HCT116 (cell line): ENCODE results near the gene IMPA2.

ENCODE experiments used
- POLR2A ChIP-seq: IDR thresholded peaks from 2 replicates; pipeline ENCODE4 v1.7.0; 2011; ENCODE audit warnings: borderline replicate concordance; ENCODE audit not compliant: insufficient read depth, insufficient read length; ENCODE audit errors: extremely low read depth
- POLR2AphosphoS5 ChIP-seq: IDR thresholded peaks from 2 replicates; pipeline ENCODE4 v1.6.1; 2011; ENCODE audit warnings: mild to moderate bottlenecking, low read depth, low read length, moderate library complexity
- REST ChIP-seq: IDR thresholded peaks from 2 replicates; pipeline ENCODE4 v1.6.1; 2012; ENCODE audit warnings: low read depth
- TF ChIP-seq, protein P1 (sequence below): IDR thresholded peaks from 2 replicates; pipeline ENCODE4 v1.6.1; 2012
- TF ChIP-seq, protein P2 (sequence below): IDR thresholded peaks from 2 replicates; pipeline ENCODE4 v1.6.1; 2012

GRCh38 chr18:11940956-11941355 lies 40.4 kb upstream of the IMPA2 start:
- TF ChIP-seq POLR2A (no peak), POLR2AphosphoS5 (no peak), REST (no peak)
- TF ChIP-seq, protein P1, sequence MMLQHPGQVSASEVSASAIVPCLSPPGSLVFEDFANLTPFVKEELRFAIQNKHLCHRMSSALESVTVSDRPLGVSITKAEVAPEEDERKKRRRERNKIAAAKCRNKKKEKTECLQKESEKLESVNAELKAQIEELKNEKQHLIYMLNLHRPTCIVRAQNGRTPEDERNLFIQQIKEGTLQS = no peak
- TF ChIP-seq, protein P2, sequence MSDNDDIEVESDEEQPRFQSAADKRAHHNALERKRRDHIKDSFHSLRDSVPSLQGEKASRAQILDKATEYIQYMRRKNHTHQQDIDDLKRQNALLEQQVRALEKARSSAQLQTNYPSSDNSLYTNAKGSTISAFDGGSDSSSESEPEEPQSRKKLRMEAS = no peak
